HepG2 (cell line): ENCODE measurements around the gene AKR1B15. TPM values are rescaled to one million over a fixed set of nuclear protein-coding genes. Genes with fewer than 3 reads are reported as not detected.

ENCODE experiments used
- ARNT ChIP-seq: fragments of 450-650 bp; IDR thresholded peaks from 2 replicates; pipeline ENCODE4 v1.6.1; 2017
- EP300 ChIP-seq, 3 experiments: sonication (generic) in 1 of 3; formaldehyde crosslinking in 1 of 3; IDR thresholded peaks; 2 replicates each; pipeline versions ENCODE4 v1.5.1 to v1.6.1; 2011 to 2020; ENCODE audit warnings: low read depth in 2 of 3, low read length in 2 of 3, borderline replicate concordance in 1 of 3, improper control_type of control experiment in 1 of 3, mild to moderate bottlenecking in 1 of 3, missing genetic modification reagents in 1 of 3, moderate library complexity in 1 of 3
- FOXA1 ChIP-seq, 2 experiments: fragments of 450-650 bp in 1 of 2; sonication (generic) in 1 of 2; formaldehyde crosslinking in 1 of 2; IDR thresholded peaks; 2 replicates each; pipeline versions ENCODE4 v1.4.0 to v1.6.1; 2016 to 2020; ENCODE audit warnings: missing genetic modification reagents in 1 of 2
- HES4 ChIP-seq: sonication (generic); formaldehyde crosslinking; IDR thresholded peaks from 2 replicates; pipeline ENCODE4 v1.9.0; 2021; ENCODE audit warnings: mild to moderate bottlenecking, missing genetic modification reagents, borderline replicate concordance
- KLF6 ChIP-seq: IDR thresholded peaks from 2 replicates; pipeline ENCODE4 v1.8.0; 2016; ENCODE audit warnings: missing biosample characterization, missing genetic modification reagents
- NFKBIZ ChIP-seq: IDR thresholded peaks from 2 replicates; pipeline ENCODE4 v1.6.1; 2018; ENCODE audit warnings: missing genetic modification reagents, missing compliant biosample characterization
- RAD21 ChIP-seq: fragments of 450-650 bp; formaldehyde crosslinking; IDR thresholded peaks from 2 replicates; pipeline ENCODE4 v1.5.0; 2020; ENCODE audit warnings: mild to moderate bottlenecking
- STAT5B ChIP-seq: sonication (generic); formaldehyde crosslinking; IDR thresholded peaks from 2 replicates; pipeline ENCODE4 v1.4.0; 2020; ENCODE audit warnings: missing genetic modification reagents
- TOE1 ChIP-seq: sonication (generic); formaldehyde crosslinking; IDR thresholded peaks from 2 replicates; pipeline ENCODE4 v1.4.0; 2020; ENCODE audit warnings: mild to moderate bottlenecking, missing genetic modification reagents
- ZBTB42 ChIP-seq: sonication (generic); formaldehyde crosslinking; IDR thresholded peaks from 2 replicates; pipeline ENCODE4 v1.5.0; 2020; ENCODE audit warnings: mild to moderate bottlenecking, missing genetic modification reagents
- ZNF12 ChIP-seq: sonication (generic); formaldehyde crosslinking; IDR thresholded peaks from 2 replicates; pipeline ENCODE4 v1.5.0; 2020; ENCODE audit warnings: missing genetic modification reagents
- ZNF550 ChIP-seq: sonication (generic); formaldehyde crosslinking; IDR thresholded peaks from 2 replicates; pipeline ENCODE4 v1.4.0; 2020; ENCODE audit warnings: mild to moderate bottlenecking, missing genetic modification reagents, borderline replicate concordance
- ZNF784 ChIP-seq: sonication (generic); formaldehyde crosslinking; IDR thresholded peaks from 2 replicates; pipeline ENCODE4 v1.5.1; 2020; ENCODE audit warnings: missing genetic modification reagents, mild to moderate bottlenecking, borderline replicate concordance
- ZSCAN29 ChIP-seq: sonication (generic); formaldehyde crosslinking; conservative IDR thresholded peaks from 2 replicates; pipeline ENCODE4 v1.4.0; 2020; ENCODE audit warnings: mild to moderate bottlenecking, missing genetic modification reagents
- polyA plus RNA-seq, 8 experiments: library from polyadenylated mRNA; depleted of rRNA in 3 of 8; stranded (reverse) in 7 of 8; unstranded in 1 of 8; fragments of >200 nt; fragmentation: Illumina TruSeq in 4 of 8; extraction: Trizol in 4 of 8; gene quantifications; 2 replicates each; pipeline versions ENCODE4 v1.2.1 to v1.2.3, GENCODE V29; 2011 to 2016; ENCODE audit warnings: low read depth in 4 of 8, missing spikeins in 1 of 8, mixed read lengths in 1 of 8; ENCODE audit not compliant: insufficient read depth in 1 of 8
- total RNA-seq, 5 experiments: library from RNA; depleted of rRNA; stranded (reverse); fragments of >200 nt; fragmentation: Illumina TruSeq; extraction: Trizol; gene quantifications; 2 replicates each; pipeline ENCODE4 v1.2.3, GENCODE V29; 2016; ENCODE audit warnings: low read depth in 1 of 5

AKR1B15 gene
- total and polyA plus RNA-seq, 2 of the 13 experiments (the other 11 are each of a cell fraction or from before 2014, with no cell fraction given), result 0.77 TPM; not detected in 1

- TF ChIP-seq ZNF12 (CRISPR knock-in tag) (no peak), ZNF550 (CRISPR knock-in tag) (no peak), KLF6 (CRISPR knock-in tag) (no peak), ZSCAN29 (CRISPR knock-in tag) (no peak), RAD21 (CRISPR knock-in tag) (peak; percentile 55), ARNT (no peak), EP300 (IDR thresholded peaks at IDR 0.05; ENCODE audit: low read depth in 2 of 2, low read length in 2 of 2) (no peak), EP300 (CRISPR knock-in tag; IDR thresholded peaks at IDR 0.05; ENCODE audit: borderline replicate concordance) (no peak), NFKBIZ (CRISPR knock-in tag) (no peak), TOE1 (CRISPR knock-in tag) (no peak), STAT5B (CRISPR knock-in tag) (no peak), ZBTB42 (CRISPR knock-in tag) (no peak), FOXA1 (IDR thresholded peaks at IDR 0.05) (no peak), FOXA1 (CRISPR knock-in tag; IDR thresholded peaks at IDR 0.05) (0 out of 2 replicates have a peak, but pooled peaks have one; percentile 39), HES4 (no peak), ZNF784 (CRISPR knock-in tag) (no peak)
These were observed 35.6 kb upstream of the AKR1B15 start (continued) for GRCh38 chr7:134513169-134513752.
